Stimulated activated CD8-positive, alpha-beta memory T cell treated with anti-CD3 and anti-CD28 coated beads, Interleukin-15, amount 100 ng/mL, for 1 hour (primary cell): ENCODE data around the gene ACTL10.
A peak's percentile ranks its signal among the peaks of the same experiment; 100 is the strongest.

ENCODE experiments used
- DNase-seq: peaks from one replicate; pipeline ENCODE4 v3.0.0-alpha.2; 2020; ENCODE audit warnings: low read depth

The ACTL10 gene

DNA sequence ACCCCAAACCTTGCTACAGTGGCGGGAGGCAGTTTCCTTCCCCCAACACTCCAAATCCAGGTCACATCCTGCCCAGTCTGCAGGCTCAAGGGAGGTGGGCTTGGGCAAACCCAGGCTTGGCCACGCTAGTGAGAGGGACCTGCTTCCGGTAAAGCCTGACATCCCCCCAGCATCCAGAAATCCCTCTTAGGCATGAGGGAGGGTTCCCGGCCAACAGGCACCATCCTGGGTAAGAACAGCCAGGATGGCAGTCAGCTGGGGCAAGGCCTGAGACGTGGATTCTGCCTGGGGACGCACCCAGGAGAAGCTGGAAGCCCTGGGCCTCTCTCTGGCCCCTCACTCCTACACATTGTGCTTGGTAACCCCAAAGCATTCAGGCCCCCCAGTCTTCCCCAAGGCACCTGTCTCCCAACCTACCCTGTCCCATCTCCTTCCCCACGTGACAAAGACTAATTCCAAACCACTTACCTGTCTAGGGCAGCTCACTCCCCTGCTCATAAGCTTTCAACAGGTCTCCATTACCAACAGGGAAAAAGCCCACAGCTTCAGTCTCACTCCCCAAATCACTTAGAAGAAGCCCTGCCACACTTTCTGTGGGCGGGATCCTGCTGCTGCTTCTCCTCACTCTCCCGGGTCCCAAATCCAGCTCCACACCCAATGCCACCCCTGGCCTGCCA lies 2.5 kb upstream of the ACTL10 start:
- no peak for DNase-seq

DNA sequence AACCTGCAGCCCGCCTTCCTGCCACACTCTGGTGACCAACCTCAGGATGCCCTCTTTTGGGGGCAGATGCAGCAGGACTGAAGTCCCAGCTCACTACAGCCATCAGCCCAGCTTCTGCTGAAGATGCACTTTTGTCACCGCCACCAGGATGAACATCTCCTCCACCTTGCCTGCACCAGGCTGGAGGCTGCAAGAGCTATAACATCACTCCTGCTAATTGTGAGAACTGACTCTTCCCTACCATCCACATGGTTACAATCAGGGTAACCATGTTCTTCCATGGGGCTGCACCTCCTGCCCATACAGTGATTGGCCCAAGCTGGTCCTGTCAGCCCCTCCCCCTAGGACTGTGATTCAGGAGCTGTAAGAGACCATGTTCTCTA lies 2.0 kb upstream of the ACTL10 start:
- no peak for DNase-seq

DNA sequence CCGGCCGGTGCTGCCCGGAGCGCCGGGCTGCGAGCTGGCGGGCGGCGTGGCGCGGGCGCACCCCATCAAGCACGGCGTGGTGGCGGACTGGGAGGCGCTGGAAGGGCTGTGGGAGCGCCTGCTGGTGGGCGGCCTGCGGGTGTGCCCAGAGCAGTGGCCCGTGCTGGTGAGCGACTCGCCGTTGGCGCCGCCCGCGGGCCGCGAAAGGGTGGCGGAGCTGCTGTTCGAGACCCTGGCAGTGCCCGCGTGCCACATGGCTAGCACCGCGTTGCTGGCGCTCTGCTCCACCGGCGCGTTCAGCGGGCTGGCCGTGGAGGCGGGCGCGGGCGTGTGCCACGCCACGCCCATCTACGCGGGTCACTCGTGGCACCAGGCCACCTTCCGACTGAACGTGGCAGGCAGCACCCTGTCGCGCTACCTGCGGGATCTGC lies 517 bp downstream of the ACTL10 start:
- no peak for DNase-seq

DNA sequence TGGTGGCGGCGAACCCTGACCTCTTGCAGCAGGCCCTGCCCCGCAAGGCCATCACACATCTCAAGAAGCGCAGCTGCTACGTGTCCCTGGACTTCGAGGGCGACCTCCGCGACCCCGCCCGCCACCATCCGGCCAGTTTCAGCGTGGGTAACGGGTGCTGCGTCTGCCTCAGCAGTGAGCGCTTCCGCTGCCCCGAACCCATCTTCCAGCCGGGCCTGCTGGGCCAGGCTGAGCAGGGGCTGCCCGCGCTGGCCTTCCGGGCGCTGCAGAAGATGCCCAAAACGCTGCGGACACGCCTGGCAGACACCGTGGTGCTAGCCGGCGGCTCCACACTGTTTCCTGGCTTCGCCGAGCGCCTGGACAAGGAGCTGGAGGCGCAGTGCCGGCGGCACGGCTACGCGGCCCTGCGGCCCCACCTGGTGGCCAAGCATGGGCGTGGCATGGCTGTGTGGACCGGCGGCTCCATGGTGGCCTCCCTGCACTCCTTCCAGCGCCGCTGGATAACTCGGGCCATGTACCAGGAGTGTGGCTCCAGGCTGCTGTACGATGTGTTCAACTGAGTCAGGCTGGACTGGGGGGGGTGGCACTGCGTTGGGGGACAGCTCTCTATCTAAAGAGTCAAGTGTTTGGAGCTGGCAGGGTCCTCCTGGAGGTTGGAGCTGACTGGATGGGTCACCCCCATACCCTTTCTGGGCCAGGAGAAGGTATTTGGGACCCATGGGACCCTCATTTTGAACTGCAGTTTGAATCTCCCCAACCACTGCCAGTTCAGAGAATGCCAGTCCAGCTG lies 1.1 kb downstream of the ACTL10 start:
- DNase-seq: peak; percentile 59

DNA sequence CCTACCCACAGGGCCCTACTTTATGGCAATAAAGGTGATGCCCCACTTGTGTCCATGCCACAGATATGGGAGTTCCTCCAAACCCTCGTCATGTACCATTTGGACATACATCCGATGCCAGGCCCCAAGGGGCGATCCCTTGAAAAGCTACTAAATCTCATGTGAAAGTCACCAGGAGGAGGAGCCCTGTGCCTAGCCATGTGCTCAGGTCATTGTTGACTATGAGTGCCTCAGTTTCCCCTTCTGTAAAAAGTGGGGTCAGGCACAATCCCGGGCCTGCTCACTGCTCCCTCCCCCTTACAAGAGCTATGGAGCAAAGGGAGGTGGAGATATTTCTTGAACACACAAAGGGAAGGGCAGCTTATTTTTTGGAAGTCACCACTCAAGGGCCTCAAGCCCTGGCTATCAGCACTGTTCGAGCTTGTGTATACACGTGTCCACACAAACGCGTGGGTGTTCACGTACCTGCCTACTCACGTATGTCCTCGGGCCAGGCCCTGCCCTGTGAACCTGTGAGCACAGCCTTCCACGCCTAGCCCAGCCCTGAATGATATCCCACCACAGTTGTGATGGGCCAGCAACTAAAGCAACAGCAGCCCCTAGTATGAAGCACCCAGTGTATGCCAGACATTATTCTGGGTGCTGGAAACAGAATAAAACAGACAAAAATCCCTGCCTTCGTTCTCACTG lies 1.9 kb downstream of the ACTL10 start:
- no peak for DNase-seq

DNA sequence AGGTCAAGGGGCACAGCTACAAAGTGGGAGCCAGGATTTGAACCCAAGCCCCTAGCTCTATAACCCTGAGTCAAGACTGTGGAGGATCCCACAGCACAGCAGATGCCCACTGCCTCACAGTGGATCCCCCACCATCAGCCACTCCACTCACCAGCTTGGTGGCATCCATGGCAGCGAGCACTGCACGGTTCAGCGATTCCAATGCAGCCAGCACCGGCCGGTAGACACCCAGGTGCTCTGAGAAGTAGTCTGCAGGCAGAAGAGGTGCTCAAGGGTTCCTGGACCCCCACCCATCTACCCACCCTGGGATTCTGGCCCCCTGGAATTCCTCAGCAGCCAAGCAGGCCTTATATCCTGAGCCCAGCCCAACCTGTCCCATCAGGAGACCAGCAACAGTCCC lies 2.5 kb downstream of the ACTL10 start:
- no peak for DNase-seq

DNA sequence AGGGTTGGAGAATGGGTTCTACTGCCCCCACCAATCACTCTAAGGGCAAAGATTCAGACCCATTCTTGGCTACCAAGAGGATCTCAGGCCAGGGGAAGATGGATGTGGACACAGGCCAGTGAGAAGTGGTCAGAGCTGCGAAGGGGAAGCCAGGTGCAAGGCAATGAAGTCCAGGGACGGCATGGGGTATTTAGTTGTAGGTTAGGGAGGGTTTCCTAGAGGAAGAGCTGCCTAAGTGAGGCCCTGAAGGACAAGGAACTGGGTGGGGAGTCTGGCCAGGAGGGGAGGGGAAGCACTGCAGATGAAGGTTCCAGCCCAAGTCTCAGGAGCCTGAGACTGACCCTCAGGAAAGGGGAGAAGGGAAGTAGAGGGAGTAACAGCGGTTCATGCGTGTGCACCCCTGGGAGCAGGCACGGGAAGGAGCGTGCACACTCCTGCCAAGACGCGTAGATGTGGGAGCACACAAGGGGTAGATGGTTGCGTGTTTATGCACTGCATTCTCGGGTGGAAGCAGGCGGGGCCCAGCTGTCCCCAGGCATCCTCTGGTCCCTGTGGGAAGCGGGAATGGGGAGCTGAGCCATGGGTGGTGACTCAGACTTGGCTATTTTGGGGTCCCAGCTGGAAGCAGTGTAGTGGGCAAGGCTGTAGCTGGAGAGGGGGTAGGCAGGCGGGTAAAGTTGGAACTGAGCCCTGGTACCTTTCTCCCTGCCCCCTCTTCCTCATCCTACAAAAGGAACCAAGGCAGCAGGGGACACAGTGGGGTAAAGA lies 3.3 kb downstream of the ACTL10 start:
- DNase-seq: no peak

DNA sequence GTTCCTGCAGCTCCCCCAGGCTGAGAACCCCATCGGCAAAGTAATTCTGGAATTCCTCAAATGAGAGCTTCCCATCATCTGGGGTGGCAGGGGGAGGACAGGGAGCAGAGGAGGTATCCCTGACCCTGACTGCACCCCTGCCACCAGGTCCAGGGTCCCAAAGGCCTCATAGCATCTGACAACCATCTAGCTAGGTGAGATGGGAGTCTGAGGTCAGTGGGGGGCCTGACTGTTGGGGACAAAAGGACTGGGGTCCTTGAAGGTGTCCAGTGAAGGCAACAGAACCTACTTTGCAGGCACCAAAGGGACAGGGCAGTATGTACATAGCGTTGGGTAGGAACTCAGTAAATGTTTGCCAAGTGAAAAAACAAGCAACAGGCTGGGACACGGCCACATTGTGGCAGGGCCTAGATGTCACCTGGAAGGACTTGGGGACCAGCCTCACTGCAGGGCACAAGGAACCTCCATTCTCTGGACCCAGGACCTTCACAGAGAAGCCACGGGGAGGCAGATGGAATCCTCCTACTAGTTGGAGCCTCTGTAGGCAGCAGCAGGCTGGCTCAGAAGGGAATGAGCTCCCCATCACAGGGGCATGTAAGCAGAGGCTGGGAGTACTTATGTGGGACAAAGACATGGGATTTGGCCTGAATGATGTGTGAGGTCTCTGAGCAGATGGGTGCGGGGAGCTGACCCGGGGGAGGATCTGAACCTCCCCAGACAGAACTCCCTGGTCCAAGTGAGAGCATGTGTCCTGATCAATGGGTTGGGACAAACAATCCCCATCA lies 4.2 kb downstream of the ACTL10 start:
- no peak for DNase-seq

DNA sequence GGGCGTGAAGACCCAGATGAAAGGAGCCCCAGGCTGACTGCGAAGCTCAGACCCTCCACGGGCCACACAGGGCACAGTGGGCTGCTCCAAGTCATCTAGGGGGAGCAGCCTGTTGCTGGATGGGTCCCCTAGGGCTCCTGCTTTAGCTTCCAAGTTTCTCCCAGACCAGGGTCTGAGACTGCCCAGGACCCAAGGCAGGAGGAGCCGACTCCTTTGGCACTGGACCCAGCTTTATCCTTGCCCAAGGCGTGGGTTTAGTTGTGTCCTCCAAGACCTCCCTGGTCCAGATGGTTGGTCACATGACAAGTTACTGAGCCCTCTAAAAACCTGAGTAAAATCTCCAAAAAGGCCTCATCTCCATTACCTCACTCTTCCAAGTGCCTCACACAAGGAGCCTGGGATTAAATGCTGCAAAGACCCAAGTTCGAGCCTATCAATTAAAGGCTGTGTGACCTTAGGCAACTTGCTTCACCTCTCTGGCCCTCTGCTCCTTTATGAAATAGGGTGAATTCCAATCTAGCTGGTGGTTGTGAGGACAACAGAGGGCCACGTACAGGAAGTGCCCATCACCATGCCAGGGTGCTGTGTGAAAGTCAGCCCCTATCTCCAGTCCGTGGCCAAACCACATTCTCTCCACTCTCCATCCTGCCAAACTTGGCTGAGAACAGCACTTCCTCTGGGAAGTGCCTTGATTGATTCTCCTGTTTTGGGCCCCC lies 5.0 kb downstream of the ACTL10 start:
- no peak for DNase-seq

DNA sequence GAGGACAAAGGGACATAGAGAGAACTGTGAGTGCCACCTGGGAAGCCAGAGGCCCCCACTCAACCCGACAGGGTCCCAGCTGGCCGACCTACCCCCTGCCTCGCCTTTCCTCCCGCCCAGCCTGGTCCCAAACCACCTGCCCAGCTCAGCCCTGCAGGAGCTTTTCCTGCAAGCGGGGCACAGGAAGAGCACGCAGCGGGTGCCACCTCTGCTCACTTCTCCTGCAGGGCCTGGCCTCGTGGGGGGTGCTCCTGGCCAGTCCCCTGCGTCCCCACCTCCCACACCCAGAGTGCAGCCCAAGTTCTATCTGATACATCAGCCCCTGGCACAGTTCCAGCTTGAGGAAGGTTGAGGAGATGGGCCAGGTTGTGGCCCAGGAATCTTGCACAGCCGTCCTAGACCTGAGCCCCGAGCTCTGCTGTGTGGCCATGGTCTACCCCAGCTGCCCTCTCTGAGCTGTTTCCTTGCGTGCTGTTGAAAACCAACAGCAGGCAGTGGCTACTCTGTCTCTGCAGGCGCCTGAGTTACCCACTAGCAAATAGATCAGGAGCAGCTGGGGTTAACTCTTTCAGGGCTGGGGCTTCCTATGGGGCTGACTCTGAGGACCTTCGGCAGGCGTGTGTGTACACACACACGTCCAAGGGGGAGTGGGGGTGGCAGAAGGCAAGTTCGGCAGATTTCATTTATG lies 5.8 kb downstream of the ACTL10 start:
- DNase-seq: no peak

DNA sequence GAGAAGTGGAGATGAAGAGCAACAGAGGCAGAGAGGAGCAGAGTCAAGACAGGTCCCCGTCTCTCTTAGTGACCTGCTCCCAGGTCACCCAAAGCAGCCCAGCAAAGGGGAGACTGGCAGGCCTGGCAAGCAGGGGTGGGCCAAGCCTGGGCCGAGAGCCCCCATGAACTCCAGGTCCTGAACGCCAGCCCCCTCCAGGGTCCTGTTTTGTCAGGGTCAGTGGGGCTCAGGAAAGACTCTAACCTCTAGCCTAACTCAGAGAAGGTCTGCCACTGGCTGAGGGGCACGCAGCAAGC lies 6.3 kb downstream of the ACTL10 start:
- DNase-seq: no peak

DNA sequence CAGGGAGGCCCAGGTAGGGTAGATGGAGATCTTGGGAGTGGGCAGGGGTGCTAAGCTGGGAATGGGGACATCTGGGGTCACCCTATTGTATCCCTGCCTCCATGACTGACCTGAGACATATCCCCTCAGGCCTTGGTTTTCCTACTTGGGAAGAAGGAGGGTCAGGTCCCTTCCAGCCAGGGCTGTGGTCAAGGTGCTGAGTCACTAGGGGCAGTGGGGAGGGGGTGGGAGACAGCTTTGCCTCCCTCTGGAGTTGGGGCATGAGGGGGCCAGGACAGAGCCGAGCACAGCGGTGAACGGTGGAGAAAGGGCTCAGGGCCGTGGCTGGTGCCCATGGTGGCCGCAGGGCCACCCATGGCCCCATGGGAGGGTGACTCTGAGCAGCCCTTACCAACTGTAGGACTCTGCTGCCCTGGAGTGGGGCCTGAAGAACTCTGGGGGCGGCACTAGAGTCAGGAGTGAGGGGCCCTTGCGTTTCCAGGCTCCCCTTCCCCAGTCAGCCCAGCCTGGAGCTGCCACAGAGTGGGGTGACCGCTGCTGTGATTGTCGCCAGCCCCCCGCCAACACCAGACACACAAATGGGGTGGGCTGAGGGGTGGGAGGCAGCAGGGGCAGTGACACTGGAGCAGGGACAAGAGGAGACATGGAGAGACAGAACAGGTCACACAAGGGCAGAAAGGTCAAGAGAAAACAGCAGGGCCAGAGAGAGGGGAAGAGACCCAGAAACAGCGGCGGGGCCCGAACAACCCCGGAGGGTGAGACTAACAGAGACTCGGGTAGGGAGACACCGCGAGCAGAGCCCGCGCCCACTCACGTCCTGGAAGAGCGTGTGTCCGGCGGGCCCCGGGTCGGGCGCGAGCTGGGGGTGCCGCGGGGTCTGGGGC lies 6.9 kb downstream of the ACTL10 start:
- no peak for DNase-seq

DNA sequence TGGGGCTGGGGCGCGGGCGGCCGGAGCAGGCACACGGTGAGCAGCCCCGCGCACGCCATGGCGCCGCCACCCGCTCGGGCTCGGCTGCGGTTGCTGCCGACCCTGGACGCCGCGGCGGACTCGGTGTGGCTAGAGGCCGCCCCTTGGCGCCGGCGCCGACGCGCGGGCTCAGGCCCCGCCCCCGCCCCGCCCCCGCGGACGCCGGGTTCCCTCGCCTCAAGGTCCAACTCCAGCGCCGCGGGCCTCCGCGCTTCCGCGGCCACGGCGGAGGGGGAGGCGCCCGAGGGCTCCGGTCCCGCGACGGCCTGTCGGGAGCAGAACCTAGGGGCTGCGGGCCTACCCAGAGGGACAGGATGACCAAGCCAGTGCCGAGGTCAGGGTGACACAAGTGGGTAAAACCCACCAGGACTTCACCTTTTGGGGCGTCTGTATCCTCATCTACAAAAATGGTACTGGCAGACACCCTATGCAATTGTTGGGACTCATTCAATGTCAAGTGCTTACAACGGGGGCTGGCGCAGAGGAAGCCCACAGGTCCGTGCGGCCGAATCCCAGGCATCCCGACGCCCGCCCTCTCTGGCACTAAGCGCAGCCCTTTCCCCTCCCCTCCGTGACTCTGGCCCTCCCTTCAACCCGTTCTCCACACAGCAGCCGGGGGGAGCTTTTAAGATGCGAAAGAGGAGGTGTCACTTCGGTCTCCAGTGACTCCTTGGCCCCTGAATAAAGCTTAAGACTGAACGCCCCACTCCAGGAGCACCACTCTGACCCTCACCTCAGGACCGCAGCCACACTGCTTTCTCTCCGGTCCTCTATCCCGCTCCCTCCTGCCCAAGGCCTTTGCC lies 7.8 kb downstream of the ACTL10 start, which contains the start of gene NECAB3:
Gene NECAB3 (minus strand): TSS at position 135 of the 842 bp plus-strand sequence. CDS start 76 bp downstream, at position 59.
- no peak for DNase-seq

DNA sequence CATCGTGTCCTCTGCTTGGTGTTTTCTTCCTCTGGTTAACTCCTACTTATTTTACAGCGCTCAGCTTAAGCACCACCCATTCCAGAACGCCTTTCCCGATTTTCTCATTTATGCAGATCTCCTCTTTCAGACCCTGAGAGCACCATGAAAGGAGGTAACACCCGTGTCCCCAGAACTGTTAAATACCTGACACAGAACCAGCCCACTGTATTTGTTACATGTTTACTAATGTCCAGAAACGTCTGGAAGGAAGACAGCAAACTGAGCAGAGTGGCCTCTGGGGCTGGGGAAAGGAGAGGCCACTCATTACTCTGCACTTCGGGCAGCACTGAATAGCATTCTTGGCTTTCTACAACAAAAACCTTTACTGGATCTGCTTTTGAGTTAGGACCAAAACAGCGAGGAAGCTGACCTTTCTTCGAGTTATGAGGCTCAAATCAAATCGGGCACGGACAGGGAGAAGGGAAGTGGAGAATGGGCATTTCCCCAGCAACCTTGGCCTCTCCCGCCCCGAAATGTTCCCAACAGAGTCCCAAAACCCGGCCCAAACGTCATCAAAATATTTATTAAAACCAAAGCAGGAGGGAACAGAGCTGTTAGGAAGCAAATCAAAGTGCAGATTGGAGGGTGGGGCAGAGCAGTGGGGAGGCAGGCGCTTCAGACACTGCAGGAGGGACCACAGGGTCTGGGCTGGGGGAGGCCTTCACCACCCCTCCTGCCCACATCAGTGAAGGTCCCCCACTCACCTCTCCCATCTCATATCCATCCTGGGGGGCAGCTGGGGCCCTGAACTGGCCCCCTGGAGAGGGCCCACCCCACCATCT lies 8.6 kb downstream of the ACTL10 start:
- DNase-seq: no peak

DNA sequence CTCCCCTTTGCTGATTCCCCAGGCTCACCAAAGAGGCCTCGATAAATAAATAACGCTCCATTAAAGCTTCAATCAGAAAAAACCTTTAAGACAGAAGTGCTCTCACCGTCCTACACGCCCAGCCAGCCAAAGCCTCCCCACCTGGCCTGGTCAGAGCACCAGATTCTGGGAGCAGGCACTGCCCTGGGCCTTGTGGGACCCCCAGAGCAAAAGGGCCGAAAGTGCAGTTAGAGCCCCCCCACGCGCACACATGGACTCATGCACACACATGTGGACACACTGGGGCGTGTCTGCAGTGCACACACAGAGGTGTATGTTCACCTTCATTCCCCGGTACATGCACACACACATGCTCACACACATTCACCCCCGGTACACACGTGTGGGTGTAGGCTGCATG lies 9.4 kb downstream of the ACTL10 start:
- no peak for DNase-seq

DNA sequence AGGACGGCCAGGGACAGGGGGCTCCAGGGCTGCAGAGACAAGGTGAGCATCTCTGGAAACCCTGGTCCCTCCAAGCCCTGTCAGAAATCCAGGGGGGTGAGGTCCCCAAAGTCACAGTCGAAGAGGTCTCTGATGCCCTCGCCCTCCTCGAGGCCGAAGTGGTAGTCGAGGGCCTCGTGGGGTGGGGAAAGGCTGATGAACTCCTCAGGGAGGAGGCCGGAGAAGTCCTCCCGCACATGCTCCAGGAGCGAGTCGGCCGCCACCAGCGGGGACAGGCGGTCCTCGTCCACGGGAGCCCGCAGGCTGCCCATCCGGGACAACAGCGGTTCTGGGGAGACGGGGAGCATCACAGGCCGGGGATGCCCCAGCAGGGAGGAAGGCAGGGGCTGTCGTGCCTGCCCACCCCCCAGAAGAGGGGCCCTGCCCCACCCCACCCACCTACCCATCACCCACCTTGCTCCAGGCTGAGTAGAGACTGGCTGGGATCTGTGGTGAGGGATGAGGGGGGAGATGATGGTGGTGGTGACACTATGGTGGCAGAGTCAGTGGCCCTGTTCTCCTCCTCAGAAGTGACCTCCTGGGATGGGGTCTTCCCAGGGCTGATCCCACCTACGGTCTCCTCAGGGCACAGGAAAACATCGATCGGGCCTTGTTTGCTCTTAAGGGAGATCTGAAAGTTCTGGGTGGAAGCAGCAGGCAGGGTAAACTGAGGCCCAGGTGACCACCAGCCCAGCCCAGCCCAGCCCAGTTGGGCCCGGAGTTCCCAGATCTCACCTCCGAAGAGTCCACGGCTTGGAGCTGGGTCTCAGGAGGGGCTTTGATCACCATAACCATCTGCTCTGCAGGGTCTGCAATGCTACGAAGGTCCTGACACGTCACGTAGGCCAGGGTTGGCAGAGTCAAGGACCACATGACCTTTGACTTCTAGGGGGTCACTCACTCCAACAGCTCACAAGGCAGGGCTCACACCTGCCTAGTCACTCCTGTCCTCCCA lies 10.2 kb downstream of the ACTL10 start:
- DNase-seq: no peak
